Islet of Langerhans (tissue), 1 donor: ENCODE results near the gene FITM2.

Experiments
- FAIRE-seq: peaks from one replicate; lab custom pipeline; 2011; peaks lifted over from hg19 to GRCh38; lab: Jason Lieb, UNC

FITM2 gene

GRCh38 chr20:44279228-44279627 lies 31.8 kb downstream of the FITM2 start:
- no peak for FAIRE-seq

GRCh38 chr20:44274303-44275017 lies 36.5 kb downstream of the FITM2 start:
- FAIRE-seq = no peak

- no peak for FAIRE-seq
Observed at GRCh38 chr20:44273231-44274215, 37.5 kb downstream of the FITM2 start.

GRCh38 chr20:44271915-44272663 lies 38.9 kb downstream of the FITM2 start:
- FAIRE-seq = no peak

GRCh38 chr20:44268802-44269201 lies 42.2 kb downstream of the FITM2 start:
- FAIRE-seq = no peak

- no peak for FAIRE-seq
Observed at GRCh38 chr20:44264287-44264686, 46.7 kb downstream of the FITM2 start.

GRCh38 chr20:44258226-44258890 lies 52.6 kb downstream of the FITM2 start:
- FAIRE-seq = no peak

GRCh38 chr20:44256961-44257360 lies 54.0 kb downstream of the FITM2 start:
- no peak for FAIRE-seq

- no peak for FAIRE-seq
Observed at GRCh38 chr20:44255942-44256341, 55.1 kb downstream of the FITM2 start.

GRCh38 chr20:44254073-44254472 lies 56.9 kb downstream of the FITM2 start:
- no peak for FAIRE-seq

- FAIRE-seq = no peak
Observed at GRCh38 chr20:44253528-44253927, 57.5 kb downstream of the FITM2 start.
